Measurements from ENCODE around the gene PTPRU. TPM values are rescaled to one million over a fixed set of nuclear protein-coding genes. Genes with fewer than 3 reads are reported as not detected.

PTPRU gene
- total RNA-seq, 1 experiment from 2014 or later: 40.7 TPM

- Histone ChIP-seq H3K36me3 (ENCODE audit: control insufficient read depth in 1 of 2, insufficient read depth in 2 of 2, low read length in 2 of 2) (no peaks in the 10 kb centered on the region), H3K4me3 (replicated peaks in 1 of 2; ENCODE audit: low read depth in 1 of 2, low read length in 2 of 2) (no peak overlapping the region), H3K27ac (ENCODE audit: low read depth, low read length) (no peak overlapping the region), H3K27me3 (ENCODE audit: insufficient read depth, low read length) (no peaks in the 10 kb centered on the region), H3K9me3 (ENCODE audit: control insufficient read depth in 1 of 2, insufficient read depth in 1 of 2, low read depth in 1 of 2, low read length in 2 of 2) (no peaks in the 10 kb centered on the region), H3K9ac (ENCODE audit: low read length) (no peak overlapping the region), H2AFZ (ENCODE audit: low read depth, low read length, poor library complexity, severe bottlenecking) (no peak overlapping the region), H3K79me2 (ENCODE audit: insufficient read depth, low read length) (no peaks in the 10 kb centered on the region), H3K9me2 (ENCODE audit: insufficient read depth) (no peaks in the 10 kb centered on the region), H3K4me2 (ENCODE audit: low read length) (no peak overlapping the region), H4K20me1 (ENCODE audit: insufficient read depth) (no peaks in the 10 kb centered on the region), H3K4me1 (ENCODE audit: control insufficient read depth in 1 of 2, insufficient read depth in 2 of 2, low read length in 2 of 2) (peaks cover 0 to 11% of the 10 kb centered on the region in 2 experiments; a peak in 1 of 4 replicates)
- TF ChIP-seq EZH2 (IDR thresholded peaks at IDR 0.05): no peak
- no peak for TF ChIP-seq ZFX (IDR thresholded peaks at IDR 0.05)
- TF ChIP-seq ZNF274 (IDR thresholded peaks at IDR 0.05; ENCODE audit: low read depth, low read length): no peak
- TF ChIP-seq YY1 (IDR thresholded peaks at IDR 0.05; ENCODE audit: extremely low read depth, insufficient replicate concordance, low read depth, low read length): no peak
- no peak for TF ChIP-seq ELF1 (IDR thresholded peaks at IDR 0.05; ENCODE audit: borderline replicate concordance, low read depth)
- no peak for TF ChIP-seq ATF3 (IDR thresholded peaks at IDR 0.05)
- no TSS peak for BruUV-seq (replicated peaks)
- ChIA-PET CTCF (no interaction called here), RAD21 (ENCODE audit: low non-redundant PET in 1 of 2, low total read pairs in 2 of 2, uncharacterized antibody in 2 of 2, unreplicated experiment in 2 of 2) (no interaction called here), POLR2A (no interaction called here)
- DNase-seq (ENCODE audit: low read depth, low spot score): no peak
- ATAC-seq: no peak
- intact Hi-C loops (cut with micrococcal nuclease): no loop called here
Measured at GRCh38 chr1:29358183-29358582, 121.9 kb downstream of the PTPRU start.

- H3K27me3 ChIP-seq (ENCODE audit: insufficient read depth, low read length): no peaks in the 10 kb centered on the region
- H3K9me3 ChIP-seq (ENCODE audit: control insufficient read depth in 1 of 2, insufficient read depth in 1 of 2, low read depth in 1 of 2, low read length in 2 of 2): no peaks in the 10 kb centered on the region
- ATAC-seq (no peak), DNase-seq (ENCODE audit: low read depth, low spot score) (no peak)
- no peak overlapping the region for H2AFZ ChIP-seq (ENCODE audit: low read depth, low read length, poor library complexity, severe bottlenecking)
- POLR2A ChIA-PET: no interaction called here
- RAD21 ChIA-PET (ENCODE audit: low non-redundant PET in 1 of 2, low total read pairs in 2 of 2, uncharacterized antibody in 2 of 2, unreplicated experiment in 2 of 2): no interaction called here
- intact Hi-C loops (cut with micrococcal nuclease): no loop called here
- no TSS peak for BruUV-seq (replicated peaks)
- no peaks in the 10 kb centered on the region for H4K20me1 ChIP-seq (ENCODE audit: insufficient read depth)
- H3K9ac ChIP-seq (ENCODE audit: low read length): no peak overlapping the region
- peaks cover 0 to 4% of the 10 kb centered on the region in 2 experiments; a peak in 1 of 4 replicates for H3K4me1 ChIP-seq (ENCODE audit: control insufficient read depth in 1 of 2, insufficient read depth in 2 of 2, low read length in 2 of 2)
- H3K27ac ChIP-seq (ENCODE audit: low read depth, low read length): no peak overlapping the region
- no peak overlapping the region for H3K4me3 ChIP-seq (replicated peaks in 1 of 2; ENCODE audit: low read depth in 1 of 2, low read length in 2 of 2)
- H3K4me2 ChIP-seq (ENCODE audit: low read length): no peak overlapping the region
- CTCF ChIA-PET: no interaction called here
- no peaks in the 10 kb centered on the region for H3K9me2 ChIP-seq (ENCODE audit: insufficient read depth)
- H3K36me3 ChIP-seq (ENCODE audit: control insufficient read depth in 1 of 2, insufficient read depth in 2 of 2, low read length in 2 of 2): no peaks in the 10 kb centered on the region
- H3K79me2 ChIP-seq (ENCODE audit: insufficient read depth, low read length): no peaks in the 10 kb centered on the region
- no peak for TF ChIP-seq REST (IDR thresholded peaks at IDR 0.05; ENCODE audit: low read depth)
- TF ChIP-seq MAX (IDR thresholded peaks at IDR 0.05): no peak
- no peak for TF ChIP-seq EZH2 (IDR thresholded peaks at IDR 0.05)
- no peak for TF ChIP-seq TCF7L2 (IDR thresholded peaks at IDR 0.05; ENCODE audit: borderline replicate concordance, extremely low read depth, insufficient read depth, insufficient read length)
- no peak for TF ChIP-seq RAD21 (IDR thresholded peaks at IDR 0.05; ENCODE audit: low read depth)
- TF ChIP-seq EZH2phosphoT487 (IDR thresholded peaks at IDR 0.05; ENCODE audit: borderline replicate concordance): no peak
- TF ChIP-seq JUND (IDR thresholded peaks at IDR 0.05): no peak
- TF ChIP-seq SRF (IDR thresholded peaks at IDR 0.05; ENCODE audit: low read depth): no peak
- TF ChIP-seq EGR1 (IDR thresholded peaks at IDR 0.05; ENCODE audit: low read depth): no peak
- no peak for TF ChIP-seq ATF3 (IDR thresholded peaks at IDR 0.05)
- no peak for TF ChIP-seq CBX3 (IDR thresholded peaks at IDR 0.05; ENCODE audit: low read depth)
- no peak for TF ChIP-seq FOSL1 (IDR thresholded peaks at IDR 0.05; ENCODE audit: low read depth)
Measured at GRCh38 chr1:29360768-29361167, 124.4 kb downstream of the PTPRU start.
